ENCODE results near the gene ERFE. TPM values are rescaled to one million over a fixed set of nuclear protein-coding genes. Genes with fewer than 3 reads are reported as not detected.
A peak's percentile ranks its signal among the peaks of the same experiment; 100 is the strongest.

ERFE gene
- total RNA-seq, 1 experiment from 2014 or later, result 15.3 TPM

DNA sequence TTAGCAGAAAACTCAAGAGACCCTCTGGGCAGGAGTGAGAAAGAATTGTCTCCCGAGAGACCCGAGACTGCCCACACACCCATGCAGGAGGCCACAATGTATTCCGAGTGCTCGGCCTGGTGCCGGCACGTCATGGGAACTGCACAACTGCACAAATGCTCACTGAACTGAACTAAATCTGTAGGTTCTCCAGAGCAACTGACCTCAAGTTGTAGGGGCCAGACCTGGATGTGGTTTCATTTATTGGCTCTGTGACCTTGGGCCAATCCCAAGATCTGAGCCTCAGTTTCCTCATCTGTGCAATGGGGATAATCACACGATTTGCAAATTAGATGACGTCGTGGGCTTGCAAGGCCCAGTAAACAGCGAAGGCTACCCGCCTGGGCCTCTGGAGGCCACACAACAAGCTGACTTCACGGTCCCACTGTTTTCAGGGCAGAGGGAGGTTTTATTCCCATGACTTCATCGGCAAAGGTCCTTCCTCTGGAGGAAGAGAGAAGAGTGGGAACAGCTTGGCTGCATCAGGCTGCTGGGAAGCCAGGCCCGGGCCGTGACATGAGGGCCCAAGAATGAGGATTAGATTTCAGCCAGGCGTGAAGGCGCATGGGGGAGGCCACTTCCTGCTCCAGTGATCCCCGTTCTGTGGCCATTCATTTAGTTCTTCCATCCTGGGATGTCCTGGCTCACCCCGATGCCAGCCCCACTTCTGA is 3.6 kb upstream of the ERFE start:
- DNase-seq (ENCODE audit: low read depth), result peak; percentile 44

DNA sequence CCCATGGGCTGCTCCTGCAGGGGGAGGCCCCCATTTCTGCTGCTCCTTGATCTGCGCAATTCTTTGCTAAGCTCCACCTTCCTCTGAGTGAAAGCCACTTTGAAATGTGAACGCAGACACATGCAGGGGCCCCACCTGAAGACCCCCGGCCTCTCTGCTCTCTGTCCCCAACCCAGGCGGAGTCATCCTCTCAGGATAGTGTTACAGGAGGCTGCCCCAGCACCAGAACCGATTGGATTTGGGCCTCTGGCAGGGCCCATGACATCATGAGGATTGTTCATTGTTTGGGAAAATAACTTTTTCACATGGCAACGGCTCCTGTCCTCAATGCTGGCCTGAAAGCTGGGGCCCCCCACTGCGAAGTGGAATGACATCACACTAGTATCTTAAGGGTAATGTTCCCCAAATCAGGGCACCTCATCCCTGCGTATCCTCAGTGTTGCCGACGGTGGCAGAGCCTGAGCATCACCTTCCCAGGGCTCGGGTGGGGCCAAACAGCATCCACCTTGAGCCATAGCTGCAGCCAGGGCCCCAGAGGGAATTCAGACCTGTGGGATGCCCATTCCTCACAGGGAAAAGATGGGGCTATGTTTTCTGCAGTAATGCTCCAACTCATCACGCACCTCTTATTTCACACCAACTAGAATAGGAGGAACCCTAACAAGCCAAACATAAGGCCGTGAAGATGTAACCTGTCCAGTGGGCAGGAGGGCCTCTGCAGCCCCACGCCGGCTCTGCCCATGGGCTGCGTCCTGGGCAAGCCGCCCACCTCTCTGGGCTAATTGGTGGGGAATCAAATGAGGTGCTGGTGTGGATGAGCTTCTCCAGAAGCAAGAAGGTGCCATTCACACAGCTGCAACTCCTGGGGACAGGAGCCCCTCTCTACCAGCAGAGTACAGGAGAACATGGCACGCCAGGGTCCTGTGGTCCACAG is 2.7 kb upstream of the ERFE start:
- no peak for DNase-seq (ENCODE audit: low read depth)

DNA sequence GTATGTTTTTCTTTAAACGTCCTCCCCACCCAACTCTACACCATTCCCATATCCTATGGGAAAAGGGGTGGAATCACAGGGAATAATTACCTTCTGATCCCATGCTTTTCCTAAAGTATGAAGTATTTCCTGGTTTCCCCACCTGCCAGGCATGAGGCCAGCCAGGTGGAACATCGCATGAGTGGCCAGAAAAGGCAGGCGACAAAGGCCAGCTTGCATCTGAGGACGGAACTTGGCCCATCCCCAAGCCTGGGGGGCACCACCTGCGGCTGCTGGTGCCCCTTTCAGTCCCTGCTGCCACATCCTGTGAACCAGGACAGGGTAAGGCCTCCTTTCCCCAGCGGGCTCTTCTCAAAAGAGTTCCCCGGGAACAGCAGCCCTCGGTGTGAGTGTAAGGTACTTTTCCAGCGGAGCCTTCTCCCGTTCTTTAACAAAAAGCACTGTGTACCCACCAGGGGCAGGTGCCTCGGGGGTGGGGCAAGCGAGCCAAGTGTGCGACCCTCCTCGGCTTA is 1.2 kb upstream of the ERFE start:
- DNase-seq (ENCODE audit: low read depth), result no peak

DNA sequence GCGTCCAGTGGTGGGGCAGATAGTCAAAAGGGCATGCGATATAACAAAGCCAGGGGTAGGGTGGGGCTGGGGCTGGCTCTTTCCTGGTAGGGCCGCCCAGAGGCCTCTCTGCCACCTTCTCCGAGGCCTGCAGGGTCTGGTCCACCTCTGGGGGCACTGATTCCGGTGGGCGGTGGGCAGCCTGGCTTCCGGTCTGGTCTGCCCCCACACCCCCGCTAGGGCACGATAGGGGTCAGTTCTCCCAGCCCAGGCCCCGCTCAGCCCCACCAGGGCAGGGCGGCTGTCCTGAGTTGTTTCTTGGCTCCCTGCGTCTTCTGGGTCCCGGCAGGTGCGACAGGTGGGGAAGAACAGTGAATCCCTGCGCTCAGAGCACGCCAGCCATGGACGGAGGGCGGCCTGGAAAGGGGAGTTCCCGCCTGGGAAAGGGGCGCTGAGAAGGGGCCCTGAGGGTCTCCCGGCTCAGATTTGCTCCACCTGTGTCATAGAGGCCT is 707 bp upstream of the ERFE start:
- no peak for DNase-seq (ENCODE audit: low read depth)

DNA sequence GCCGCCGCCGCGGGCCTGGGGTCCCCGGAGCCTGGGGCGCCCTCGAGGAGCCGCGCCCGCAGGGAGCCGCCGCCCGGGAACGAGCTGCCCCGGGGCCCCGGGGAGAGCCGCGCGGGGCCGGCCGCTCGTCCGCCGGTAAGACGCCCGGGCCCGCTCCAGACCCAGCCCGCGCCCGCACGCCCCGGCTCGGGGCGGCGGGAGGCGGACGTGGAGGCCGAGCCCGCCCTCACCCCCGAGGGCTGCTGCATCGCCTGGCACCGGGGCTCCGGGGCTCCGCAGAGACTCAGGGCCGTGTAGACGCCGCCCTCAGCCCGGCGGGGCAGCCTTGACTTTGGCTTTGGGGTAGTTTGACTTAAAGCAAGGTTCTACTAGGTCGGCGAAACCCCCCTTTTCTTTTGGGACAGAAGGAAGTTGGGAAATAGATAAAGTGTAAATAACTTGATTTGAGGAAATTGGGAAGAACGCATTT is 335 bp downstream of the ERFE start:
- DNase-seq (ENCODE audit: low read depth), result no peak

DNA sequence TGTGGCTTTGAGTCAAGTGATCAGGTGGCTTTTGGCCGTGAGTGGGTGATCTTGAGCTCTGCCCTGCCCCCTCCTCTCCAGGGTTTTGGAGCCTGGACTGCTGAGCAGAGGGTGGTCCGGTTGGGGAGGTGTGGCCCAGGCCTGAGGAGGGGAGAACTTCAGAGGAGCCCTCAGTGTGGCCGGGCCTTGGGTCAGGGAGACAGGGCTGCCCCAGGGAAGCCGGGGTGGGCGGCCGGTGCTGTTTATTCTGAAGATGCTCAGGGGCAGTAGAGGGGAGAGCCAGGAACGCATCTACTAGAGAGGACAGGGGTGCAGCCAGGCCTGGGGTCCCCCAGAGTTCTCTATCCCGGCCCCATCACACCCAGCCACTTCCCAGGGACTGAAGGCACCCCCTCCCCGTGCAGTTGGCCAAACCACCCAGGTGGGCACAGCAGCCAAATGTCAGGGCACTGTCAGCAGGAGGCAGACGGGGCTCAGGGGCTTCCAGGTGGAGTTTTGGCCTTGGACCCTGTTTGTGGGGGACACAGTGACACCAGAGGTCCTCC is 963 bp downstream of the ERFE start:
- no peak for DNase-seq (ENCODE audit: low read depth)

DNA sequence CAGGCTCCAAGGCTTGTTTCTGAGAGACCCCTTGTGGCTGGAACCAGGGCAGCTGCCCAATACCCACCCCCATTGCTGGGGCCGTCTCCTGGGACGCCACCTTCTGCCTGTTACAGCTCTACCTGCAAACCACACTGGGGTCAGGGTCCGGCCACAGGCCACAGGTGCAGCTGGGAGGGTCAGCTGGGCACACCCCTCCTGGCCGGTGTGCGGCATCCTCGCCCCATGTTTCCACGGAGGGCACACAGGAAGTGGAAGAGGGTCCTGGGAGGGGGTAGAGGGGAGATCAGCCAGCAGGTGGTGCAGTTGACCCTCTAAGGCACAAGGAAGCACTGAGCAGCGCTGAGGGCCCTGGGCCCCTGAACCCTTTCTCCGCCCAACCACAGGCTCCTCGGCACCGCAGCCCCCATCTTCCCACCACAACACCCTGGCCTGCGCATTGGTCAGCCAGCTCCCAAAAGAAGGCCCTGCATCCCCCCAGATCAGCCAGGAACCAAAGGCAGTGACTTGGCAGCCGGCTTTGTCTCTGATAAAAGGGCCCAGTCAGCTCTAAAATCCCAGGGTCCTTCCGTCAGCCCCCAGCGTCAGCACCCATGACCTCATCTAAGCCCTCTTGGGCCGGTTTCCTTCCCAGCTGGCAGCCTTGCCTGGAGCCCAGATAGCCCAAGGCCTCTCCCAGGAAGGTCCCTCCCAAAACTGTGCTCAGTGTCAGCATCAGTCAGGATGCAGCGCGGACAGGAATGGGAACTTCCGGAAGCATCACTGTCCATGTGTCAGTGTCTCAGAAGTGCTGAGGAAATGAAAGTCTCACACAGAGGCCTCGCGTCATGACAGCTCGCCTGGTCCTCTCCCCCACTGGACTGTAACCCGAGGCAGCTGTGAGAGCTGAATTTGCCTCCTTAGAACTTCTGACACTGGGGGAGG is 1.7 kb downstream of the ERFE start:
- no peak for DNase-seq (ENCODE audit: low read depth)

GRCh38 chr2:238161291-238162051 is 2.7 kb downstream of the ERFE start:
- DNase-seq (ENCODE audit: low read depth), result no peak

DNA sequence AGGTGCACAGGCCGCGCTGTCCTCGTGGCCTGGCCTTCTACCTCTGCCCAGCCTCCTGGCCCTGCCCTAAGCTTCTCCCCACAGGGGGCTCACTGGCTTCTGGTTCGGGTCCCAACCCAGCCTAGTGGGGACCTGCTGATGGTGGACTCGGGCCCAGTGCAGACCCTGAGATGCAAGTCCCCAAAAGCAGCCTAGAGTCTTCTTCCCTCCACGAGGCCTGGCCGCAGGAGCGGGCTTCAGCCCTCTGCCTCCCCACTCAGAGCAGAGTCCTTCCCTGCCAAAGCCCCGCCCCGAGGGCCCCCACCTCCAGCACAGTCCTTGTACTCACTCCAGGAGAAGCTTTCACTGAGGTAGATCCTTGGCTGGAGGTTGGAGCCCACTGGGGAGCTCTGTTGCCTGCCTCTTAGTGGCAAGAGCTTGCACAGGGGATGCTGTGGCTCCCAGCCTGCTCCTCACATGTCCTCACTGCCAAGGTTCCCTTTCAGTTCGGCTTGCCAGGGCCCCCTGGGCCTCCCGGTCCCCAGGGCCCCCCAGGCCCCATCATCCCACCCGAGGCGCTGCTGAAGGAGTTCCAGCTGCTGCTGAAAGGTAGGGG is 3.6 kb downstream of the ERFE start:
- DNase-seq (ENCODE audit: low read depth), result no peak

- no peak for DNase-seq (ENCODE audit: low read depth)
These were observed 4.2 kb downstream of the ERFE start for GRCh38 chr2:238162846-238163441.

DNA sequence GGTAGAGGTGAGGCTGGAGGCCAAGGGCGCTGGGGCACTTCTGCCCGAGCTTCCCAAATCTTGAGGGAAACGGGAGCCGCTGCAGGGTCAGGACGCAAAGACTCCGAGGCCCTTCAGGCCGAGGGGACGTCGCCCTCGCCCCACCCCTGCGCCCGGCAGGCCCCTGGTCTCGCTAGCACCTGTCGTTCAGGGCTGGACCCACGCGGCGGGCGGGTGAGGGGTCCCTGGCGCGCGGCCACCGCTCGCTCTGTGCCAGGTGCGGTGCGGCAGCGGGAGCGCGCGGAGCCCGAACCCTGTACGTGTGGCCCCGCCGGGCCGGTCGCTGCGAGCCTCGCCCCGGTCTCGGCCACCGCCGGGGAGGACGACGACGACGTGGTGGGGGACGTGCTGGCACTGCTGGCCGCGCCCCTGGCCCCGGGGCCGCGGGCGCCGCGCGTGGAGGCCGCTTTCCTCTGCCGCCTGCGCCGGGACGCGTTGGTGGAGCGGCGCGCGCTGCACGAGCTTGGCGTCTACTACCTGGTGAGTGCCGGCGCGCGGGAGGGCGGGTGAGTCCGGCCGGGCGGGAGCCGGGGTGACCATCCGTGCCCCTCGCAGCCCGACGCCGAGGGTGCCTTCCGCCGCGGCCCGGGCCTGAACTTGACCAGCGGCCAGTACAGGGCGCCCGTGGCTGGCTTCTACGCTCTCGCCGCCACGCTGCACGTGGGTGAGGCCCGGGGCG is 4.9 kb downstream of the ERFE start:
- no peak for DNase-seq (ENCODE audit: low read depth)

GRCh38 chr2:238164906-238165287 is 6.1 kb downstream of the ERFE start:
- no peak for DNase-seq (ENCODE audit: low read depth)

DNA sequence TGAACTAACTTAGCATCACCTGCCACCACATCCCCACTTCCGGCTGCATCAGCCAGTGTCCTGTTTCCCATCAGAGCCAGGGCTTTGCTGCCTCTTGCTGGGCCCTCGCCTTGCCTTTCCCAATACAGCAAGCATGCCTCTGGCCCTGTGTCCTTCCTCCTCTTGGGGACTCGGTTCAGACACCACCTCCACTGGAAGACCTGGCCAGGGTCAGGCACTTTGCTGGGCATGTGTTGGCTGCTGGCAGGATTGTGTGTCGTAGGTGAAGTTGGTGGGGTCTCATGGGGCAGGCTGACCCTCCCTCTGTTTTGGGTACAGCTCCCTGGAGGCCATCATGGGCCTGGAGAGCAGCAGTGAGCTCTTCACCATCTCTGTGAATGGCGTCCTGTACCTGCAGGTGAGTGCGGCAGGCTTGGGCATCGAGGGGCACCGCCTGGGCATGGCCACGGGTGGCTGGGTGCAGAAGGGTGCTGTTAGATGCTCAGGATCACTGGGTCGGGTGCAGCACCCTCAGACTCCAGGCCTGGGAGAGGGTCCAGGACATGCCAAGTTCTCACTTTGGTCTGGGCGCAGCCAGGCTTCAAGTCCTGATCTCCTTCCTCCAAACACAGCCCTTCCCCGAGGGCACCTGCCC is 6.6 kb downstream of the ERFE start:
- no peak for DNase-seq (ENCODE audit: low read depth)

DNA sequence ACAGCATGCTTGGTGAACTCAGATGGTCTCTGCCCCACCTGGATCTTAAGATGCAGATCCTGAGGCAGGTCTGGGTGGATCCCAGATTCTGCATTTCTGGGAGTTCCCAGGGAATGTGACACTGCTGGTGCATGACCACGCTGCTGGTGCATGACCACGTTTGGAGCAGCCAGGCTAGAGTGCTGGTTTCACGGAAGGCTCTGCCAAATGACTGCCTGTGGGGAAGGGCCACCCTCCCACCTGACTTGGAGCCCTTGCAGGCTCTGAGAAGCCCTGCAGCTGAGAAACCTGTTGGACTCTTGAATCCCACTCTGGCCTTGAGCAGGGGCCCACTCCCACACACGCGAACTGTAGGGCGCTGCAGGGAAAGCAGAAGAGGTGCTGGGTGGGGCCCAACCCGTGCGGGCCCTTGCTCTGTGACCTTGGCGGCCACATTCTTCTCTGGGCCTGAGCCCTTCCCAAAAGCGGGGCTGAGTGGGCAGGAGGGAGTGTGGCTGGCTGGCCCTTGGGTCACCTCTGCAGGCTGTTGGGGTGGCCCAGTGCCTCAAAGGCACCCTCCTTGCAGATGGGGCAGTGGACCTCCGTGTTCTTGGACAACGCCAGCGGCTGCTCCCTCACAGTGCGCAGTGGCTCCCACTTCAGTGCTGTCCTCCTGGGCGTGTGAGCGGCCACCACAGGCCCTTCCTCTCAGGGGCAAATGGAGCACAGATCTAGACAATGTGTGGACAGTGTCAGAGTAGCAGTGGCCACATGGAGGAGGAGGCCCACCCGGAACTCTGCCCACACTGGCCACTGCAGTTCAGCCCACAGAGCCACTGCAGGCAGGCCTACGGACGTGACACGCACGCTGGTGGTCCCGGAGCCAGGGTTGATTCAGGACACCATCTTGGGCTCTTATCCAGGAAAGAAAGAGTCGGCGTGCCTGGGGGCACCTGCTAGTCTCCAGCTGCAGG is 7.9 kb downstream of the ERFE start:
- no peak for DNase-seq (ENCODE audit: low read depth)

- no peak for DNase-seq (ENCODE audit: low read depth)
These were observed 8.6 kb downstream of the ERFE start for GRCh38 chr2:238167344-238167715.

DNA sequence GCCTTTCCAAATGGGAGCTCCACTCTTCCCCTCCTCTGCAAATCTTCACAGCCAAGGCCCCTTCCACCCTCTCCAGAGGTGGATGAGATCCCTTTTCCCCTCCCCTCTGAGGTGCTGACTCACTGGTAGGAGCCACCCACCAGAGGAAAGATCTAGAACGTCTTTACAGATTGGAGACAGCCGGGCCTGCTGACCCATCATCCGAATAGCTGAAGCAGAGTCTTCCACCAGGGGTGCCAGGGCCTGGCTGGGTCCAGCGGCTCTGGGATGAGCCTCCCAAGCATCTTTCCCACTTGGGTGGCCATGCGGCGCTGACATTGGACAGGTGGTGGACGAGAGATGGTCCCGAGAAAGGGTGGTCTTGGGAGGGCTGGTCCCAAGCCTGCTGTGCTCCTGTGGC is 9.0 kb downstream of the ERFE start:
- no peak for DNase-seq (ENCODE audit: low read depth)

Data from HT1080 (cell line).